ENCODE results near the gene SEPTIN2.
"Not testable (repeated sequence)": the region's sequence is repeated elsewhere in the genome, so short reads cannot be mapped to it uniquely, and the experiment has no call there.

Gene SEPTIN2

GRCh38 chr2:241351640-241352031 lies 35.9 kb downstream of the SEPTIN2 start:
- DNase-seq (ENCODE audit: low read depth) = no peak

- no peak for DNase-seq (ENCODE audit: low read depth)
Measured at GRCh38 chr2:241352227-241352626, 36.5 kb downstream of the SEPTIN2 start.

GRCh38 chr2:241354668-241355658 lies 39.2 kb downstream of the SEPTIN2 start:
- peak; percentile 28 for DNase-seq (ENCODE audit: low read depth)

GRCh38 chr2:241355983-241356870 lies 40.5 kb downstream of the SEPTIN2 start, which contains the start of gene FARP2:
Gene FARP2 (plus strand): TSS chr2:241356285. CDS start chr2:241373108, 16,823 bp downstream.
- peak; percentile 93 for DNase-seq (ENCODE audit: low read depth)

GRCh38 chr2:241356871-241357260 lies 41.1 kb downstream of the SEPTIN2 start:
- DNase-seq (ENCODE audit: low read depth) = no peak

GRCh38 chr2:241357531-241357930 lies 41.8 kb downstream of the SEPTIN2 start:
- no peak for DNase-seq (ENCODE audit: low read depth)

DNA sequence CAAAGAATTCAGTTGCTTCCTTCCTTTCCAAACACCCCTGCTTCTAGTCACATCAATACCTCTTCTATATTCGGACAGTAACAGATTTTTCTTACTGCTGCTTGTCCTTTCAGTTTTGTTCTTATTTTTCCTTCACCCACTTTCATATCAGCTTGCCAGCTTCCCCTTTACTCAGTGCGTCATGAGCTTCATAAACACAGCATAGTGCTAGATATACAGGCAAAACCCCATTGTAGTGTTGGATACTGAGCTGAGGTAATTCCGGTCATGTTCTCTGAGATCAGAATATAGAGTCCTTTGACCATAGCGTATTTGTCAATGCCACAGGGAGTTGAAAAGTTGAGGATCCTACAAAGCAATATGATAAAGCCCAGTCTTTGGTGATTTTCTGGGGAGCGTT lies 42.7 kb downstream of the SEPTIN2 start:
- DNase-seq (ENCODE audit: low read depth) = no peak

GRCh38 chr2:241359481-241360045 lies 43.8 kb downstream of the SEPTIN2 start:
- DNase-seq (ENCODE audit: low read depth) = no peak

GRCh38 chr2:241363426-241363825 lies 47.7 kb downstream of the SEPTIN2 start:
- no peak for DNase-seq (ENCODE audit: low read depth)

GRCh38 chr2:241364781-241365180 lies 49.1 kb downstream of the SEPTIN2 start:
- DNase-seq (ENCODE audit: low read depth) = no peak

- DNase-seq (ENCODE audit: low read depth) = no peak
Measured at GRCh38 chr2:241366678-241367077, 51.0 kb downstream of the SEPTIN2 start.

- no peak for DNase-seq (ENCODE audit: low read depth)
Measured at GRCh38 chr2:241368643-241369042, 52.9 kb downstream of the SEPTIN2 start.

DNA sequence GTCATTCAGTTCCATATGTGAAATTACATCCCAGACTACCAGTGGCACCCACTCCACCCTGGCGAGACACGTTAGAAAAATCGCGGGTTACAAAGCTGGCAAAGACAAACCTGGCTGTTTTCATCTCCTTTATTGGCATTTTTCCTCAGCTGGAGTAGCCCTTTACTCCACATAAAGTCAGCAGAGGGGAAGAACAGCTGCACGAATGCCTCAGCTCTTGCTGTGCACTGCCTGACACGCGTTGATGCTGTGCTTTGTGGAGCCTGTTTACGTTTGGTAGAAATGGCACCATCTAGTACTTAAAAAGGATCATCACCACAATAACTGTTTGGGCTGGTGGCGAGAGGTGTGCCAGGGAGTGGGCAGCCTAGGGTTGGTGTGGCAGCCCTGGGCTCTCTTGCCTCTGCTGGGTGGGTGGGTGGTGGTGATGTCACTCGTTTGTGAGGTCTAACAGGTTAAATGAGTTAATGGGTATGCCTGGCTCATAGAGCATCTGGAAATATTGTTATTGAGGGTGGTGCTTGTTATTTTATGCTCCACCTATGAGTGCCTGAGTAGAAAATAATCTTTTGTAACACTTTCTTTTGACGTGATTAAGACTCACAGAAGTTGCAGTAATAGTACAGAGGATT lies 56.8 kb downstream of the SEPTIN2 start:
- no peak for DNase-seq (ENCODE audit: low read depth)

GRCh38 chr2:241373446-241373845 lies 57.7 kb downstream of the SEPTIN2 start:
- no peak for DNase-seq (ENCODE audit: low read depth)

GRCh38 chr2:241373906-241374305 lies 58.2 kb downstream of the SEPTIN2 start:
- DNase-seq (ENCODE audit: low read depth) = not testable (repeated sequence)

GRCh38 chr2:241375300-241375699 lies 59.6 kb downstream of the SEPTIN2 start:
- DNase-seq (ENCODE audit: low read depth) = no peak

GRCh38 chr2:241376808-241377207 lies 61.1 kb downstream of the SEPTIN2 start:
- DNase-seq (ENCODE audit: low read depth) = no peak

DNA sequence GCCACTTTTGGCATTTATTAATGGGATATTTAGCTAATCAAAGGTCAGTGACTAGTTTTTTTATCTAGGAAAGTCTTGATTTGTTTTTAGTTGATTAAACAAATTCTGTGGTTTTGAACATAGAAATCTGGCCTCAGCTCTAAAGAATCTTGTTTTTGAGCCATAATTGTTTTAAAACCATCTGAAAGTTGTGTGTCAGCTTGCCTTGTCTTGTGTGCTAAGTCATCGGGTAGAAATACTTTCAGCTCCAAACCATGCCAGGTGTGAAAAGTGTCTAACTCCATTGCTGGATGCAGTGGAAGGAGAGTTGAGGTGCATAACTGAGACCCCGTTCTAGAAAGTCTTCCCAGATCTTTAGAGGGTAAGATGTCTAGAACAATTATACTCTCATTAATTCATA lies 63.1 kb downstream of the SEPTIN2 start:
- no peak for DNase-seq (ENCODE audit: low read depth)

GRCh38 chr2:241379481-241380480 lies 64.1 kb downstream of the SEPTIN2 start:
- no peak for DNase-seq (ENCODE audit: low read depth)

DNA sequence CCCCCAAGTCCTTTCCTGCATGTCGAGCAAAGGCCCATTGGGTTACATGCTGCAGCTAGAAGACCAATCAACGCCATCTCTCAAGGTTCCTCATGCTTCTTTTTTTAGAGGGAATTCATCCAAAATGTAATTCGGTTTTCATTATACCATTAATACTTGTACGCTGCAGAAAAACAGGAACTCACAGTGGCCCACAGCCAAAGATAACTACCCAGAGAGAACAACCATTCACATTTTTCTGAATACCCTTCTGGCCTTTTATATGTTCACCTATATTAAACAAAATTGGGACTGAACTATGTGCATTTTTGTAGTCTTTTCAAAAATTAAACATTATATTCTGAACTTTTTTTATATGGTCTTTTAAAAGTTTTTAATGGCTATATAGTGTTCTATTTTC lies 66.1 kb downstream of the SEPTIN2 start:
- no peak for DNase-seq (ENCODE audit: low read depth)
